Mesenchymal stem cell (in vitro differentiated cells and primary cell): Measurements from ENCODE around the gene SPHK1.

ENCODE experiments used
- DNase-seq: peaks from one replicate; pipeline ENCODE4 v3.0.0-alpha.2; 2013
- H2AFZ ChIP-seq: one replicate; pipeline ENCODE4 v1.6.1; 2013; ENCODE audit warnings: low read depth, mild to moderate bottlenecking, control low read depth, inconsistent platforms, low read length, moderate library complexity
- H2AK5ac ChIP-seq: 2 replicates; pipeline ENCODE4 v1.6.1; 2013; ENCODE audit warnings: low read length, moderate library complexity, mild to moderate bottlenecking, inconsistent platforms; ENCODE audit not compliant: severe bottlenecking
- H2BK120ac ChIP-seq: one replicate; pipeline ENCODE4 v1.6.1; 2013; ENCODE audit warnings: low read depth, mild to moderate bottlenecking, inconsistent platforms, low read length, moderate library complexity
- H2BK12ac ChIP-seq, 2 experiments: one replicate each; pipeline ENCODE4 v1.6.1; 2013; ENCODE audit warnings: inconsistent platforms in 2 of 2, low read length in 2 of 2, mild to moderate bottlenecking in 2 of 2, moderate library complexity in 2 of 2, control low read depth in 1 of 2
- H2BK15ac ChIP-seq: one replicate; pipeline ENCODE4 v1.6.1; 2013; ENCODE audit warnings: mild to moderate bottlenecking, low read depth, inconsistent platforms; ENCODE audit not compliant: poor library complexity, severe bottlenecking
- H2BK5ac ChIP-seq: 2 replicates; pipeline ENCODE4 v1.6.1; 2013; ENCODE audit warnings: low read depth, mild to moderate bottlenecking, low read length, control low read depth, inconsistent platforms; ENCODE audit not compliant: poor library complexity, severe bottlenecking
- H3K14ac ChIP-seq, 2 experiments: one replicate each; pipeline ENCODE4 v1.6.1; 2013; ENCODE audit warnings: inconsistent platforms in 2 of 2, low read length in 2 of 2, control low read depth in 1 of 2, mild to moderate bottlenecking in 1 of 2, moderate library complexity in 1 of 2
- H3K18ac ChIP-seq, 2 experiments: one replicate each; pipeline ENCODE4 v1.6.1; 2013; ENCODE audit warnings: inconsistent platforms in 2 of 2, low read length in 2 of 2, control low read depth in 1 of 2, low read depth in 1 of 2, mild to moderate bottlenecking in 1 of 2
- H3K23ac ChIP-seq, 2 experiments: one replicate each; pipeline ENCODE4 v1.6.1; 2013; ENCODE audit warnings: inconsistent platforms in 2 of 2, low read length in 2 of 2, mild to moderate bottlenecking in 2 of 2, moderate library complexity in 2 of 2, control low read depth in 1 of 2
- H3K27ac ChIP-seq: 2 replicates; pipeline ENCODE4 v1.5.1; 2013; ENCODE audit warnings: mild to moderate bottlenecking, moderate library complexity, low read length, control low read depth, inconsistent platforms; ENCODE audit not compliant: poor library complexity, severe bottlenecking
- H3K27me3 ChIP-seq, 2 experiments: 2 replicates each; pipeline versions ENCODE4 v1.6.1 to v1.7.0; 2013; ENCODE audit warnings: low read length in 2 of 2, mild to moderate bottlenecking in 2 of 2, moderate library complexity in 2 of 2, control low read depth in 1 of 2, inconsistent platforms in 1 of 2; ENCODE audit not compliant: control insufficient read depth in 1 of 2, insufficient read depth in 1 of 2
- H3K36me3 ChIP-seq, 2 experiments: 2 replicates each; pipeline versions ENCODE4 v1.6.1 to v1.7.0; 2013; ENCODE audit warnings: low read length in 2 of 2, control low read depth in 1 of 2, inconsistent platforms in 1 of 2, low read depth in 1 of 2, mild to moderate bottlenecking in 1 of 2; ENCODE audit not compliant: insufficient read depth in 2 of 2, control insufficient read depth in 1 of 2
- H3K4ac ChIP-seq, 2 experiments: one replicate each; pipeline ENCODE4 v1.6.1; 2013; ENCODE audit warnings: inconsistent platforms in 2 of 2, low read length in 2 of 2, mild to moderate bottlenecking in 2 of 2, moderate library complexity in 2 of 2, control low read depth in 1 of 2, low read depth in 1 of 2
- H3K4me1 ChIP-seq: 2 replicates; pipeline ENCODE4 v1.6.1; 2013; ENCODE audit warnings: low read depth, low read length, control low read depth; ENCODE audit not compliant: control insufficient read depth, insufficient read depth
- H3K4me2 ChIP-seq: 2 replicates; pipeline ENCODE4 v1.6.1; 2013; ENCODE audit warnings: low read length, mild to moderate bottlenecking, inconsistent platforms; ENCODE audit not compliant: poor library complexity, severe bottlenecking
- H3K4me3 ChIP-seq, 2 experiments: 2 replicates each; pipeline versions ENCODE4 v1.5.1 to v1.7.0; 2013; ENCODE audit warnings: low read length in 2 of 2, mild to moderate bottlenecking in 2 of 2, control low read depth in 1 of 2, low read depth in 1 of 2; ENCODE audit not compliant: insufficient read depth in 1 of 2
- H3K79me1 ChIP-seq: replicated peaks from 2 replicates; pipeline ENCODE4 v1.6.1; 2013; ENCODE audit warnings: mild to moderate bottlenecking, control low read depth, low read length, inconsistent platforms; ENCODE audit not compliant: poor library complexity, severe bottlenecking
- H3K9ac ChIP-seq: 2 replicates; pipeline ENCODE4 v1.7.0; 2013; ENCODE audit warnings: mild to moderate bottlenecking, low read length, moderate library complexity
- H3K9me3 ChIP-seq: 2 replicates; pipeline ENCODE4 v1.7.0; 2013; ENCODE audit warnings: mild to moderate bottlenecking, low read length; ENCODE audit not compliant: control insufficient read depth
- H4K8ac ChIP-seq: one replicate; pipeline ENCODE4 v1.6.1; 2013; ENCODE audit warnings: inconsistent platforms, mild to moderate bottlenecking, low read length, moderate library complexity
- H4K91ac ChIP-seq: one replicate; pipeline ENCODE4 v1.6.1; 2013; ENCODE audit warnings: mild to moderate bottlenecking, low read length, inconsistent platforms
- WGBS: methylation state at CpG from one replicate; pipeline ENCODE4 v1.1.7; 2013; ENCODE audit warnings: mixed read lengths; 5-methylcytosine and 5-hydroxymethylcytosine counted together

The SPHK1 gene

DNA sequence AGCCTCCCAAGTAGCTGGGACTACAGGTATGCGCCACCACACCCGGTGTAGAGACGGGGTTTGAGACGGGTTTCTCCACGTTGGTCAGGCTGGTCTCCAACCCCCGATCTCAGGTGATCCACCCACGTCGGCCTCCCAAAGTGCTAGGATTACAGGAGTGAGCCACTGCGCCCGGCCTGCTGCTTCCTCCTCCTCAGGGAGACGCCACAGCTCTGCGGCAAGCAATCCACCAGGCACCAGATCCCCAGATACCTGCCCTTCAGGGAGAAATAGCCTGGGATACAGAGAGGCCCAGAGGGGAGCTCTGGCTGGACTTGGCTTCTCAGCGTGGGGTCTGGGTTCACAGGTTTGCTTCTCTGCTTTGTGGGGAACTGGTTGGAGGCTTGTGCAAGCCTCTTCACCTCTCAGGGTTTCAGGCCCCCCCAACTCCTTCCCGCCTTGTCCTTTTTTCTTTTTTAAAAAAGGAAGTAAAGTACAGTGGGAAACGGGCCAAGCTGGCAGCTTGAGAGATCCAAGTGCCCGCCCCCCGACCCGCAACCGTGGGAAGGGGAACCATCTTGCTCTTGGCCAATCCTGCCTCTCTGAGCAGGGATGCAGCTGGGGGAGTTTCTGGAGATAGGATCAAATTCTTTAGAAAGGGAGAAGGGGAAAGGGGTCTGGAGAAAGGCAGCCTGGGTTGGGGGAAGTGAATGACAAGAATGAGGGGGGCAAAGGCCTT is 2.6 kb upstream of the SPHK1 start:
- Histone ChIP-seq H2BK15ac (no peak overlapping the region), H2AK5ac (no peak overlapping the region), H3K14ac (no peak overlapping the region), H3K36me3 (peaks cover 2 to 6% of the 10 kb centered on the region in 2 experiments), H3K18ac (no peak overlapping the region), H3K4me3 (no peak overlapping the region), H3K4me2 (no peak overlapping the region), H4K8ac (no peak overlapping the region), H2BK120ac (no peak overlapping the region), H2BK5ac (no peak overlapping the region), H3K27ac (no peak overlapping the region), H3K23ac (no peak overlapping the region), H3K9me3 (no peaks in the 10 kb centered on the region), H4K91ac (no peak overlapping the region), H3K27me3 (no peaks in the 10 kb centered on the region), H2BK12ac (no peak overlapping the region), H3K4ac (no peak overlapping the region), H3K79me1 (peaks cover 10% of the 10 kb centered on the region), H3K9ac (no peak overlapping the region), H3K4me1 (peaks cover 38% of the 10 kb centered on the region), H2AFZ (no peak overlapping the region)
- 76% methylated on average over 19 of the region's 19 CpGs for WGBS
- no peak for DNase-seq

GRCh38 chr17:76382351-76382802 is 2.0 kb upstream of the SPHK1 start:
- H3K36me3 ChIP-seq, result peaks cover 8 to 12% of the 10 kb centered on the region in 2 experiments
- no peaks in the 10 kb centered on the region for H3K9me3 ChIP-seq
- peak overlapping the region; percentile 68 to 83 for H3K4me3 ChIP-seq
- H2BK15ac ChIP-seq, result peak overlapping the region; percentile 85
- H3K27ac ChIP-seq, result peak overlapping the region; percentile 18
- no peak overlapping the region for H2AK5ac ChIP-seq
- H3K9ac ChIP-seq, result peak overlapping the region; percentile 94
- peak overlapping the region; percentile 55 to 88 for H3K18ac ChIP-seq
- no peak overlapping the region for H4K91ac ChIP-seq
- no peak overlapping the region for H2BK5ac ChIP-seq
- WGBS, result 9% methylated on average over 20 of the region's 21 CpGs
- peak overlapping the region in 1 of 2 experiments; percentile 9 for H3K23ac ChIP-seq
- DNase-seq, result no peak
- peak overlapping the region; percentile 74 for H4K8ac ChIP-seq
- H3K4ac ChIP-seq, result no peak overlapping the region
- H2BK12ac ChIP-seq, result peak overlapping the region in 1 of 2 experiments; percentile 35
- H3K27me3 ChIP-seq, result no peaks in the 10 kb centered on the region
- H3K79me1 ChIP-seq, result peaks cover 10% of the 10 kb centered on the region
- peaks cover 38% of the 10 kb centered on the region for H3K4me1 ChIP-seq
- H2BK120ac ChIP-seq, result no peak overlapping the region
- H2AFZ ChIP-seq, result peak overlapping the region; percentile 70
- peak overlapping the region; percentile 95 for H3K4me2 ChIP-seq
- no peak overlapping the region for H3K14ac ChIP-seq

- H3K79me1 ChIP-seq, result peaks cover 12% of the 10 kb centered on the region
- H3K23ac ChIP-seq, result peak overlapping the region in 1 of 2 experiments; percentile 9
- H3K4me2 ChIP-seq, result peak overlapping the region; percentile 95
- peak overlapping the region; percentile 18 for H3K27ac ChIP-seq
- H4K8ac ChIP-seq, result peak overlapping the region; percentile 74
- peaks cover 13 to 17% of the 10 kb centered on the region in 2 experiments for H3K36me3 ChIP-seq
- peak overlapping the region in 1 of 2 experiments; percentile 5 for H3K4ac ChIP-seq
- H3K4me1 ChIP-seq, result peaks cover 38% of the 10 kb centered on the region
- DNase-seq, result peak; percentile 76
- H3K9me3 ChIP-seq, result no peaks in the 10 kb centered on the region
- peak overlapping the region; percentile 70 for H2AFZ ChIP-seq
- H3K14ac ChIP-seq, result no peak overlapping the region
- peak overlapping the region; percentile 55 to 88 for H3K18ac ChIP-seq
- H3K9ac ChIP-seq, result peak overlapping the region; percentile 94
- peak overlapping the region; percentile 45 for H2BK120ac ChIP-seq
- H3K4me3 ChIP-seq, result peak overlapping the region; percentile 68 to 83
- peak overlapping the region; percentile 85 for H2BK15ac ChIP-seq
- peak overlapping the region in 1 of 2 experiments; percentile 35 for H2BK12ac ChIP-seq
- H4K91ac ChIP-seq, result no peak overlapping the region
- H3K27me3 ChIP-seq, result no peaks in the 10 kb centered on the region
- H2BK5ac ChIP-seq, result no peak overlapping the region
- H2AK5ac ChIP-seq, result no peak overlapping the region
- WGBS, result under 1% methylated on average over 57 of the region's 80 CpGs
These were observed 1.4 kb upstream of the SPHK1 start for GRCh38 chr17:76382803-76383545.
